K562 (cell line): ENCODE measurements around the gene STX1B. TPM values are rescaled to one million over a fixed set of nuclear protein-coding genes. Genes with fewer than 3 reads are reported as not detected.

Source experiments
- ETV6 ChIP-seq, 3 experiments: fragments of 150-350 bp in 1 of 3; sonication (generic) in 1 of 3; formaldehyde crosslinking in 1 of 3; IDR thresholded peaks; 2 replicates each; pipeline versions ENCODE4 v1.6.1 to v1.8.0; 2014 to 2022; ENCODE audit warnings: borderline replicate concordance in 2 of 3, low read depth in 2 of 3, antibody characterized with exemption in 1 of 3, low read length in 1 of 3, mild to moderate bottlenecking in 1 of 3, missing genetic modification reagents in 1 of 3
- MBD2 ChIP-seq: sonication (generic); IDR thresholded peaks from 2 replicates; pipeline ENCODE4 v1.6.1; 2016; ENCODE audit warnings: low read depth, borderline replicate concordance
- PHF20 ChIP-seq: fragments of 450-650 bp; IDR thresholded peaks from 2 replicates; pipeline ENCODE4 v1.6.1; 2018; ENCODE audit not compliant: partially characterized antibody
- ZNF253 ChIP-seq: fragments of 250-450 bp; sonication (Bioruptor Pico); conservative IDR thresholded peaks from 2 replicates; pipeline ENCODE4 v1.6.1; 2021; ENCODE audit warnings: mild to moderate bottlenecking
- ZNF644 ChIP-seq: fragments of 200-800 bp; sonication (Bioruptor generic); IDR thresholded peaks from 2 replicates; pipeline ENCODE4 v1.6.1; 2016; ENCODE audit warnings: low read depth, missing genetic modification characterization, missing compliant biosample characterization
- polyA plus RNA-seq, 8 experiments: library from polyadenylated mRNA; depleted of rRNA in 4 of 8; stranded (reverse) in 5 of 8; unstranded in 3 of 8; fragments of >200 nt; fragmentation: Nextera tagmentation in 2 of 8; fragmentation: Illumina TruSeq in 1 of 8; extraction: Ambion mirVana in 2 of 8; extraction: Trizol in 1 of 8; gene quantifications; 2 replicates each; pipeline versions ENCODE4 v1.2.1 to v1.2.3, GENCODE V29; 2011 to 2014; ENCODE audit warnings: inconsistent platforms in 1 of 8, missing spikeins in 1 of 8
- total RNA-seq, 7 experiments: library from RNA; depleted of rRNA in 6 of 7; stranded (reverse); fragments of >200 nt in 6 of 7; fragmentation: Illumina TruSeq in 2 of 7; extraction: Trizol in 2 of 7; gene quantifications; 2 replicates each; pipeline versions ENCODE4 v1.2.1 to v1.2.3, GENCODE V29; 2011 to 2021; ENCODE audit warnings: low replicate concordance in 1 of 7
- TF ChIP-seq, protein P1 (sequence below): fragments of 450-650 bp; IDR thresholded peaks from 2 replicates; pipeline ENCODE4 v1.6.1; 2016; ENCODE audit warnings: mild to moderate bottlenecking, moderate library complexity
- TF ChIP-seq, protein P2 (sequence below): sonication (generic); formaldehyde crosslinking; IDR thresholded peaks from 2 replicates; pipeline ENCODE4 v1.8.0; 2022; ENCODE audit warnings: missing genetic modification reagents, mild to moderate bottlenecking, borderline replicate concordance
- TF ChIP-seq, protein P3 (sequence below): sonication (generic); formaldehyde crosslinking; IDR thresholded peaks from 2 replicates; pipeline ENCODE4 v1.8.0; 2023; ENCODE audit warnings: mild to moderate bottlenecking, missing genetic modification reagents
- TF ChIP-seq, protein P4 (sequence below): fragments of 250-450 bp; sonication (Bioruptor Pico); IDR thresholded peaks from 2 replicates; pipeline ENCODE4 v1.4.0; 2020; ENCODE audit warnings: mild to moderate bottlenecking, moderate library complexity

Gene STX1B
- total and polyA plus RNA-seq, 9 of the 15 experiments (the other 6 are each of a cell fraction or from before 2014, with no cell fraction given), result 0.07 to 2.5 (median 0.86) TPM

DNA sequence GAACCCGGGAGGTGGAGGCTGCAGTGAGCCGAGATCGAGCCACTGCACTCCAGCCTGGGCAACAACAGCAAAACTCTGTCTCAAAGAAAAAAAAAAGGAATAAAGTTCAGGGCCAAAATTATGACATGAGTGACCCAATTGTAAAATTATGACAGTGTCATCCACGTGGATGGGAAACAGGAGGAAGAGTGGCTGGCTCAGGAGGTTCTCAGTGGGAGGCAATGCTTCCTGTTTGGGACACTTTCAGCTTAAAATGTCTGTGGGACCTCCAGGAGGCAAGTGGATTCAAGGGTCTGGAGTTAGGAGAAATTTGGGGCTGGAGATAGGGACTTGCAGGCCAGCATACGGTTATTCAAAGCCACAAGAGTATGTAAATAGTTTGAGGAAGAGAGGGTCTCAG is 14.9 kb upstream of the STX1B start (continued):
- TF ChIP-seq, protein P1, sequence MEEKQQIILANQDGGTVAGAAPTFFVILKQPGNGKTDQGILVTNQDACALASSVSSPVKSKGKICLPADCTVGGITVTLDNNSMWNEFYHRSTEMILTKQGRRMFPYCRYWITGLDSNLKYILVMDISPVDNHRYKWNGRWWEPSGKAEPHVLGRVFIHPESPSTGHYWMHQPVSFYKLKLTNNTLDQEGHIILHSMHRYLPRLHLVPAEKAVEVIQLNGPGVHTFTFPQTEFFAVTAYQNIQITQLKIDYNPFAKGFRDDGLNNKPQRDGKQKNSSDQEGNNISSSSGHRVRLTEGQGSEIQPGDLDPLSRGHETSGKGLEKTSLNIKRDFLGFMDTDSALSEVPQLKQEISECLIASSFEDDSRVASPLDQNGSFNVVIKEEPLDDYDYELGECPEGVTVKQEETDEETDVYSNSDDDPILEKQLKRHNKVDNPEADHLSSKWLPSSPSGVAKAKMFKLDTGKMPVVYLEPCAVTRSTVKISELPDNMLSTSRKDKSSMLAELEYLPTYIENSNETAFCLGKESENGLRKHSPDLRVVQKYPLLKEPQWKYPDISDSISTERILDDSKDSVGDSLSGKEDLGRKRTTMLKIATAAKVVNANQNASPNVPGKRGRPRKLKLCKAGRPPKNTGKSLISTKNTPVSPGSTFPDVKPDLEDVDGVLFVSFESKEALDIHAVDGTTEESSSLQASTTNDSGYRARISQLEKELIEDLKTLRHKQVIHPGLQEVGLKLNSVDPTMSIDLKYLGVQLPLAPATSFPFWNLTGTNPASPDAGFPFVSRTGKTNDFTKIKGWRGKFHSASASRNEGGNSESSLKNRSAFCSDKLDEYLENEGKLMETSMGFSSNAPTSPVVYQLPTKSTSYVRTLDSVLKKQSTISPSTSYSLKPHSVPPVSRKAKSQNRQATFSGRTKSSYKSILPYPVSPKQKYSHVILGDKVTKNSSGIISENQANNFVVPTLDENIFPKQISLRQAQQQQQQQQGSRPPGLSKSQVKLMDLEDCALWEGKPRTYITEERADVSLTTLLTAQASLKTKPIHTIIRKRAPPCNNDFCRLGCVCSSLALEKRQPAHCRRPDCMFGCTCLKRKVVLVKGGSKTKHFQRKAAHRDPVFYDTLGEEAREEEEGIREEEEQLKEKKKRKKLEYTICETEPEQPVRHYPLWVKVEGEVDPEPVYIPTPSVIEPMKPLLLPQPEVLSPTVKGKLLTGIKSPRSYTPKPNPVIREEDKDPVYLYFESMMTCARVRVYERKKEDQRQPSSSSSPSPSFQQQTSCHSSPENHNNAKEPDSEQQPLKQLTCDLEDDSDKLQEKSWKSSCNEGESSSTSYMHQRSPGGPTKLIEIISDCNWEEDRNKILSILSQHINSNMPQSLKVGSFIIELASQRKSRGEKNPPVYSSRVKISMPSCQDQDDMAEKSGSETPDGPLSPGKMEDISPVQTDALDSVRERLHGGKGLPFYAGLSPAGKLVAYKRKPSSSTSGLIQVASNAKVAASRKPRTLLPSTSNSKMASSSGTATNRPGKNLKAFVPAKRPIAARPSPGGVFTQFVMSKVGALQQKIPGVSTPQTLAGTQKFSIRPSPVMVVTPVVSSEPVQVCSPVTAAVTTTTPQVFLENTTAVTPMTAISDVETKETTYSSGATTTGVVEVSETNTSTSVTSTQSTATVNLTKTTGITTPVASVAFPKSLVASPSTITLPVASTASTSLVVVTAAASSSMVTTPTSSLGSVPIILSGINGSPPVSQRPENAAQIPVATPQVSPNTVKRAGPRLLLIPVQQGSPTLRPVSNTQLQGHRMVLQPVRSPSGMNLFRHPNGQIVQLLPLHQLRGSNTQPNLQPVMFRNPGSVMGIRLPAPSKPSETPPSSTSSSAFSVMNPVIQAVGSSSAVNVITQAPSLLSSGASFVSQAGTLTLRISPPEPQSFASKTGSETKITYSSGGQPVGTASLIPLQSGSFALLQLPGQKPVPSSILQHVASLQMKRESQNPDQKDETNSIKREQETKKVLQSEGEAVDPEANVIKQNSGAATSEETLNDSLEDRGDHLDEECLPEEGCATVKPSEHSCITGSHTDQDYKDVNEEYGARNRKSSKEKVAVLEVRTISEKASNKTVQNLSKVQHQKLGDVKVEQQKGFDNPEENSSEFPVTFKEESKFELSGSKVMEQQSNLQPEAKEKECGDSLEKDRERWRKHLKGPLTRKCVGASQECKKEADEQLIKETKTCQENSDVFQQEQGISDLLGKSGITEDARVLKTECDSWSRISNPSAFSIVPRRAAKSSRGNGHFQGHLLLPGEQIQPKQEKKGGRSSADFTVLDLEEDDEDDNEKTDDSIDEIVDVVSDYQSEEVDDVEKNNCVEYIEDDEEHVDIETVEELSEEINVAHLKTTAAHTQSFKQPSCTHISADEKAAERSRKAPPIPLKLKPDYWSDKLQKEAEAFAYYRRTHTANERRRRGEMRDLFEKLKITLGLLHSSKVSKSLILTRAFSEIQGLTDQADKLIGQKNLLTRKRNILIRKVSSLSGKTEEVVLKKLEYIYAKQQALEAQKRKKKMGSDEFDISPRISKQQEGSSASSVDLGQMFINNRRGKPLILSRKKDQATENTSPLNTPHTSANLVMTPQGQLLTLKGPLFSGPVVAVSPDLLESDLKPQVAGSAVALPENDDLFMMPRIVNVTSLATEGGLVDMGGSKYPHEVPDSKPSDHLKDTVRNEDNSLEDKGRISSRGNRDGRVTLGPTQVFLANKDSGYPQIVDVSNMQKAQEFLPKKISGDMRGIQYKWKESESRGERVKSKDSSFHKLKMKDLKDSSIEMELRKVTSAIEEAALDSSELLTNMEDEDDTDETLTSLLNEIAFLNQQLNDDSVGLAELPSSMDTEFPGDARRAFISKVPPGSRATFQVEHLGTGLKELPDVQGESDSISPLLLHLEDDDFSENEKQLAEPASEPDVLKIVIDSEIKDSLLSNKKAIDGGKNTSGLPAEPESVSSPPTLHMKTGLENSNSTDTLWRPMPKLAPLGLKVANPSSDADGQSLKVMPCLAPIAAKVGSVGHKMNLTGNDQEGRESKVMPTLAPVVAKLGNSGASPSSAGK, result no peak
- no peak for TF ChIP-seq PHF20
- TF ChIP-seq, protein P2, sequence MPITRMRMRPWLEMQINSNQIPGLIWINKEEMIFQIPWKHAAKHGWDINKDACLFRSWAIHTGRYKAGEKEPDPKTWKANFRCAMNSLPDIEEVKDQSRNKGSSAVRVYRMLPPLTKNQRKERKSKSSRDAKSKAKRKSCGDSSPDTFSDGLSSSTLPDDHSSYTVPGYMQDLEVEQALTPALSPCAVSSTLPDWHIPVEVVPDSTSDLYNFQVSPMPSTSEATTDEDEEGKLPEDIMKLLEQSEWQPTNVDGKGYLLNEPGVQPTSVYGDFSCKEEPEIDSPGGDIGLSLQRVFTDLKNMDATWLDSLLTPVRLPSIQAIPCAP (CRISPR knock-in tag), result no peak
- TF ChIP-seq, protein P3, sequence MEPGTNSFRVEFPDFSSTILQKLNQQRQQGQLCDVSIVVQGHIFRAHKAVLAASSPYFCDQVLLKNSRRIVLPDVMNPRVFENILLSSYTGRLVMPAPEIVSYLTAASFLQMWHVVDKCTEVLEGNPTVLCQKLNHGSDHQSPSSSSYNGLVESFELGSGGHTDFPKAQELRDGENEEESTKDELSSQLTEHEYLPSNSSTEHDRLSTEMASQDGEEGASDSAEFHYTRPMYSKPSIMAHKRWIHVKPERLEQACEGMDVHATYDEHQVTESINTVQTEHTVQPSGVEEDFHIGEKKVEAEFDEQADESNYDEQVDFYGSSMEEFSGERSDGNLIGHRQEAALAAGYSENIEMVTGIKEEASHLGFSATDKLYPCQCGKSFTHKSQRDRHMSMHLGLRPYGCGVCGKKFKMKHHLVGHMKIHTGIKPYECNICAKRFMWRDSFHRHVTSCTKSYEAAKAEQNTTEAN (CRISPR knock-in tag), result no peak
- TF ChIP-seq ETV6 (IDR thresholded peaks at IDR 0.05; ENCODE audit: borderline replicate concordance in 1 of 2, low read depth in 2 of 2, low read length in 1 of 2), result no peak
- no peak for TF ChIP-seq ETV6 (CRISPR knock-in tag; IDR thresholded peaks at IDR 0.05; ENCODE audit: borderline replicate concordance)
- no peak for TF ChIP-seq MBD2
- no peak for TF ChIP-seq ZNF644 (tag)
- TF ChIP-seq ZNF253 (CRISPR knock-in tag), result no peak
- TF ChIP-seq, protein P4, sequence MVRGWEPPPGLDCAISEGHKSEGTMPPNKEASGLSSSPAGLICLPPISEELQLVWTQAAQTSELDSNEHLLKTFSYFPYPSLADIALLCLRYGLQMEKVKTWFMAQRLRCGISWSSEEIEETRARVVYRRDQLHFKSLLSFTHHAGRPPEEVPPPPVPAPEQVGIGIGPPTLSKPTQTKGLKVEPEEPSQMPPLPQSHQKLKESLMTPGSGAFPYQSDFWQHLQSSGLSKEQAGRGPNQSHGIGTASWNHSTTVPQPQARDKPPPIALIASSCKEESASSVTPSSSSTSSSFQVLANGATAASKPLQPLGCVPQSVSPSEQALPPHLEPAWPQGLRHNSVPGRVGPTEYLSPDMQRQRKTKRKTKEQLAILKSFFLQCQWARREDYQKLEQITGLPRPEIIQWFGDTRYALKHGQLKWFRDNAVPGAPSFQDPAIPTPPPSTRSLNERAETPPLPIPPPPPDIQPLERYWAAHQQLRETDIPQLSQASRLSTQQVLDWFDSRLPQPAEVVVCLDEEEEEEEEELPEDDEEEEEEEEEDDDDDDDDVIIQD (CRISPR knock-in tag), result no peak
